ENCODE data around the gene MRPS22.

MRPS22 gene

GRCh38 chr3:139343895-139344856, at the start of gene MRPS22:
Gene MRPS22, plus strand, starts transcription at chr3:139344020. Its CDS starts 7 bp downstream, at chr3:139344027.
- peak; percentile 84 for DNase-seq

- DNase-seq, result no peak
These were observed 48.8 kb upstream of the MRPS22 start for GRCh38 chr3:139295040-139295439.

GRCh38 chr3:139296141-139296718, 47.6 kb upstream of the MRPS22 start:
- no peak for DNase-seq

DNA sequence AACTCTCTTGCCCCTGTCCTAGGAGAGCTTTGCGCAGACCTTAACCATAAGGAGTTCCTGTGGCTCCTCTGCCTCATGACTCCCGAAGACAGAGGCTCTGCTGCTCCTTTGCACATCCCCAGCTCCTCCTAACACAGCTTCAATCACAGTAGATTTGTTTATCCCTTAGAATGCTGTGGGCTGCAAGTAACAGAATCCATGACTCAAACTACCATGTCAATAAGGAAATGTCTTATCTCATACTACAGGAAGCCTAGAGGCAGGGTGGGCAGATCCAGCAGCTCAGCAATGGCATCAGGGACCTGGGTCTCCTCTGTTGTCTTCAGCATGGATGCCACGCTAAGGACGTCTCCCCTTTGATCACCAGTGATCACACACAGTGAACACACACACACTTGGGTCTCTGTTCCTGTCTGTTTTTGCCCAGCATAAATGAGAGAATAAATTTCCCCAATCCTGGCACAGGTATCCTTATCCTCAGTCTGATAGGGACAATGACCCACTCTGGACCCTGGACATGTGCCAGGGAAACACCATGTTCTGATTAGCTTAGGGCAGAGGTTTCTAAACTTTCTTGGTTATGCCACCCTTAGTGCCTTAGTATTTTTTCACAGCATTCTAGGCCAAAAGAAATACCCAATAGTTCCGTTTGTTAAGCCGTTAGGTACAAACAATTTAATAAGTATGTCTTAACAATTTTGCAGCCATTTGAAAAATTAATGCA, 46.1 kb upstream of the MRPS22 start:
- DNase-seq, result no peak

DNA sequence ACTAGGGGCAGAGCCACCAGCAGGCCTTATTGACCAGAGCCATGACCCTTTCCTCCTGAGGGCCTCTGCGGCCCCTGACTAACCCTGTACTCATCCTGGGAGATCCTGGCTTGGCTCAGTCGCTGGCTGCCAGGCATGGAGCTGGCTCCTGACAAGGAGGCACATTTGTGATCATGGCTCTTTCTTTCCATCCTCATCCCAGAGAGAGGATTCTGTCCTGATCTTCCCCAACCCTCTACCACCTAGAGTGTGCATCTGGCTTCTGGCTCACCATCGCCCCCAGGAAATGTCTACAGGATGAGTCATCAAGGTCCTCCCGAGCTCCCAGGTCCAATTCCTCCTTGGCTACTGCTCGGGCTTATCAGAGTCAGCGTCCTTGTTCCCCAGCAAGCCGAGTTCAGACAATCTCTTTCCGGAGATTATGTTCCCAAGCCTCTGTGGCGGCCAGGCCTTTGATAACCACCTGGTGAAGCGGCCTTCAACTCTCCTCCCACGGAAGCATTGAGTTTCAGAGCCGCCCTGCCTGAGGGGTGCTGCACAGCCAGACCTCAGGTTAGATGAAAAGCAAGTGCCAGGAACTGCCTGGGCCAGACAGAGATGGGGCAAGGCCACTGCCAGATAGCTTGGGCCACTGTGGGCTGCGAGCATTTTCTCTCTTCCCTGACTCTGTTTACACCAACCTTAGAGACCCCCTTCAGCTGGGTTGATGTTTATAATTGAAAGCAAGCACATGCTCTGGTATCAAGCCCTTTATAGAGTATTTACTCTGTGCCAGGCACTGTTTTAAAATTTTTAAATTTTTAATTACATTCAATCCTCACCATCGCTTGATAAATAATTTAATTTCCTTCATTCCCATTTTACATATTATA, 44.3 kb upstream of the MRPS22 start:
- no peak for DNase-seq

DNA sequence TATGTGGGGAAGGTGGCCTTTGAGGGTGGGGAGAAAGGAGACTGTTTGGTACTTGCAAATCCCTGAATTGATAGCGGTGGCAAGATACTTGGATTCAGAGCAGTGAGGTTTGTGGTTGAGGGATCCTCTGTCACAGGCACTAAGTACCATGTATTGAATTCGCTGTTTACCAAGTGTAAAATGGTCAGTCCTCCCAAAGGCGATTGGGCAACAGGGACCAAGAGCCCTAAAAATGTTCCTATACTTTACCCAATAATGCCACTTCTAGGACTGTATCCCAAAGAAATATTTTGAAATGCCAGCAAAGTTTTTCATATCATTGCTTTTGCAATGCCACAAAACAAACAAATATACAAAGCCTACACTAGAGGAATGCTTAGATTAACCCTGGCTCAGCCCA, 43.4 kb upstream of the MRPS22 start:
- no peak for DNase-seq

GRCh38 chr3:139301183-139301582, 42.6 kb upstream of the MRPS22 start:
- no peak for DNase-seq

DNA sequence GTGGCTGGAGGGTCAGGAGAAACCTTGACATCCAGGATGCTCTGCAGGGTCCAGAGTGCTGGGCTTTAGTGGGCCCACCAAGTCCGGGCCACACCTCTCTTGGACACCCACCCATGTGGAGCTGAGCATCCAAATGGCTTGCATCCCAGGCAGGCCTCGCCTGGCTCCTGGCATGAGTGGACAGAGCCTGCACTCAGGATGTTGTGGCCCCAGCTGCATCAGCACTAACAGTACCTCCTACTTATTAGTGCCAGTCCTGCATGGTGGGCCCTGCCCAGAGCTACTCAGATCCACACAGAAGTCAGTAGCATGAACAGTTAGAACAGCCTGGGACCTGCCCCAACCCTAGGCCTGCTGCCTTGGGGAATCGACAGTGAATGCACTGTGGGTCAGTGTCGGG, 42.2 kb upstream of the MRPS22 start:
- no peak for DNase-seq

DNA sequence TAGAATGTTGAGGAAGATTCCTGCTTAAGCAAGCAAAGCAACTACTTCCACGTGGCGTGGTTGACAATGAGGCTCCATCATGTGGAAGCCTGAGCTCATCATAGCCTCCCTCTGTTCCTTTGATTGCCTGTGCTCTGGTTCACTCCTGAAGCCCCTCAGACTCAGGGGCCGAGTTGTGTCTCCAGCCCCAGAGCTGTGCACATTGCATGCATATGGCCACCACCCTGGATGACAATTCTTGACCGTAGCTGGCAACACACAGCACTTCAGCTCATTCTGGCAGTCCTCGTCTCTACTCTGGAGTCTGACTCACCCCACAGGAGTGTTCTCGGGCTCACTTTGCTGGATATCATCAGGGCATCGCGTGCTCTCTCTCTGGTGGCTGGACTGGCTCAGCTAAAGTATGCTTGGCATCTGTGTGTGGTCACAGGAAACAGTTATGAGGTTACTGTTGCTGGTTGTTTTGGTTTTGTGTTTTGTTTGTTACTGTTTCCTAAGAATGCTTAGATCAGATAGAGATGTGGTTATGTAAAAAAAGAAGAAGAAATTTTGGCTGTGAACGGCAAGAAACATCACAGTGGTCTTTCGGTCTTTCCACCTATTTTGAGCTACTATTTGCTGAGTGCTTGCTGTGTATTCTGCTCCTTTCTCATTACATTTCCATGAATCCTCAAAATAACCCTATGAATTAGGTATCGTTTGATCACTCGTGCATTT, 41.6 kb upstream of the MRPS22 start:
- DNase-seq, result no peak

DNA sequence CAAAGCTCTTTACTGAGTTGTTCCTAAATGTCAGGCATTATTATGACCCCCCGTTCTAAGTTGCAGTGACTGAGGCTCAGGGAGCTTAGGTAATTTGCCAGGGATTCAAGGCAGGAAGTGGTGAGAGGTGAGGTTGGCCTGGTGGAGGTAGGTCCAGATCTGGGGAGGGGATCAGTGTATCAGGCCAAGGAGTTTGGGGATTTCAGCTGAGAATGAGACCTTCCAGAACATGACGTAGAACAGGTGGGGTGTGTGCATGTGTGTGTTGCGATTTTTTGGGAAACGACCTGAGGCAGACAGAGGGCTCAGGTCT, 41.1 kb upstream of the MRPS22 start:
- DNase-seq, result no peak

GRCh38 chr3:139303216-139303615, 40.6 kb upstream of the MRPS22 start:
- no peak for DNase-seq

GRCh38 chr3:139304383-139304782, 39.4 kb upstream of the MRPS22 start:
- no peak for DNase-seq

DNA sequence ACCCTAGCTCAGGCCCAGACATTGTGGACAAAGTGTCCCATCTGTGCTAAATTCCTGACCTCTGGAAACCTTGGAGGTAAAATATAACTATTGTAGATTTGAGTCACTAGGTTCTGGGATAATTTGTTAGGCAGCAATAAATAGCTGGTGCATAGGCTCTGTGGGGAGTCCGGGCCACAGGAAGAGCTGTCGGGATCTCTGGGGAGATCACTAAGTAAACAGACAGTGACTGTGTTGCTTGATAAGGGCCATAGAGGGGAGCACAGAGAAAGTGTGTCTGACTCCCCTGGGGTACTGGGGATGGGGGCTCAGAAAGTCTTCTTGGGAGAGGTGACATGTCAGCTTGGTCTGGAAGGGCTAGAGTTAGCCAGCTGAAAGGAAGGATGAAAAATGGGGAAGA, 37.7 kb upstream of the MRPS22 start:
- DNase-seq, result no peak

GRCh38 chr3:139307072-139307491, 36.7 kb upstream of the MRPS22 start:
- DNase-seq, result no peak

DNA sequence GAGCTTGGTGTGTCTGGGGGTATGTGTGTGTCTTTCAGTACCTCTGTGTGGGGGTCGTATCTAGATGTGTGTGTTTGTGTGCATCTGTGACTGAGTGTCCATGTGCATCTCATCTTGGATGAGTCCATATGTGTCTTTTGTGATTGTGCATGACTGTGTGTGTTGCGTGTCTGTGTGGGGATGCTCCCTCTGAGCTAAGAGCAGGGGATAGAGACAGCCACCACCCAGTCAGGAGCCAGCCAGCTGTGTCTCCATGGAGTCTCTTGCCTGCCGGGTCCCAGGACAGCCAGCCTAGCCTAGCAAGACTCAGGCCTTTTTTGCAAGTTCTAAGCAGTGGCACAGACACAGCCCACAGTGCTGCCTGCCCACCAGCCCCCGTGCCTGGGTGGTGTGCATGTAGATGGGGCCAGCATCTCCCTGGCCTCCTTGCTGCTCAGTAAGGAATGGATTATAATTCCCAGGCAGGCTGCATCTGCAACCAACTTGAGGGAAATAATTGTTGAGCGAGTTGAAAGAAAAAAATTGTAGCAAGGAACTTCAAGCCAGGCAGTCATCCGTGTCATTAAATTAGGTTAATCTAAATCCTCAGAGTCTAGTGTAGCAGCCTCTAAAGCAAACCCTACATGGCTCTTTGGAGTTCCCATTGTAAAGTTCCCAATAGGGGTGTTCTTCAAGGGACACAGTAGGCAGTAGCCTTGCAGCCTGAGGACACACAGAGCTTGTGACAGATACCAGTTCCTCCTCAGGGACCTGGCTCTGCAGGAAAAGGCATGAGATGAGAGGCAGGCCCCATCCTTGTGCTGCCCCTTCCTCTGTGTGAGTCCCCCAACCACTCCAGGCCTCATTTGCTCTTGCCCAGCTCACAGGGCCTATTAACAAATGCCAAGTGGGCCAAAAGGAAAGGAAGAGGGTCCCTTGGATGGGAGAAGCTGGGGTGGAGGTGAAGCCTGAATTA, 35.9 kb upstream of the MRPS22 start:
- DNase-seq, result no peak

DNA sequence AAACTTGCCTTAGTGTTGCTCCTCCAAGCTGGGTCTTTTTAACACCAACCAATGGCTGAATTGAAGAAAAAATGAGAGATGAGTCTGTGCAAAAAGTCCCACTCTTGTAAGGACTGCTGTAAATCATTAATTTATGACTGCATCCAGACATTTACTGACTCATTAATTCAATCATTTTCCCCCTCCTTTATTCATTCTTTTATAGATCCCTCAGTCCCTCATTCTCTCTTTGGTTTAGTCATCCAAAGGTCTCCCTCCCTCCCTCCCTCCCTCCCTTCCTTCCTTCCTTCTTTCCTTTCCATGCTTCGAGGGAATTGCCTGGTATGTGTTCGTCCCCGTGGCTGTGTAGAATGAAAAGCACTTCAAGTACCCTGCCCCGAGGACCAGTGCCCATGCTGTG, 35.3 kb upstream of the MRPS22 start:
- DNase-seq, result no peak

DNA sequence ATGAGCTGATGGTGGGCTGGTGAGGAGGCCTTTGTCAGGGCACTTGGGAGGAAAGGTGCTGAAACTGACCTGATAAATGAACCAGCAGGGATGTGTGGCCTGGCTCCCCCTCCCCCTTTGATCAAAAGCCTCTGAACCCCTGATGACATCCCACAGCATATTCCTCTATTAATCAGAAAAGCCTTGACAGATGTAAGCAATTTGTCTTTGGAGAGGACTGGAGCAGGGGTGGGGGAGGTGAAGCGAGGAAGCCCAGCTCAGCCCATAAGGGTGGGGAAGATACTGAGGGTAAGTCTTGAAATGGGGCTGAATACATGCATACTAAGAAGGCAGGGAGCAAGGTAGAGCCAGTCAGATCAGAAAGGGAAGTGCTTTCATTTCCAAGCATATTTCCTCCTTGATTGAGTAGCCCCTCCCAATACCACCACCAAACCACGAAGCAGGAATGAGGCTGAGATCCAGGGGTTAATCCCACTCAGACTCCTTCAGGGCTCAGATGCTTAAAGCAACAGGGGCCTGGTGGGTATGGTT, 34.7 kb upstream of the MRPS22 start:
- DNase-seq, result no peak

DNA sequence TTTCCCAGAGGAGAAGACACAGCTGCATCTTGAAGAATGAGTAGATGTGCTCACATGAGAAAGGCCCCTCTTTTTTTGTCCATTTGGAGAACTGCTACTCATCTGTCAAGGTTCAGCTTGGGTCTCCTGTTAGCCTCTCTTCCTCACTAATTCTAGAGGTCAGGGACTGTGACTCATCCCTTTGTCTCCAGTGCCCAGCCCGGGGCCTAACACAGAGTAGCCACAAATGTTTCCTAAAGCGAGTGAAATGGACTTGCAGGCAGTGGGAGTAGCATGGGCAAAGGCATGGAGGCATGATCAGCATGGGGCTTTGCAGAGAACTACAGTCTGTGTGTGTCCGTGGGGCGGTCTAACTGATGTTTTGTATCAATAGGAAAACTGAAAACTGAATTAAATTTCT, 33.9 kb upstream of the MRPS22 start:
- DNase-seq, result no peak

GRCh38 chr3:139310474-139310933, 33.3 kb upstream of the MRPS22 start:
- DNase-seq, result no peak

- DNase-seq, result no peak
These were observed 32.3 kb upstream of the MRPS22 start for GRCh38 chr3:139311557-139311956.

DNA sequence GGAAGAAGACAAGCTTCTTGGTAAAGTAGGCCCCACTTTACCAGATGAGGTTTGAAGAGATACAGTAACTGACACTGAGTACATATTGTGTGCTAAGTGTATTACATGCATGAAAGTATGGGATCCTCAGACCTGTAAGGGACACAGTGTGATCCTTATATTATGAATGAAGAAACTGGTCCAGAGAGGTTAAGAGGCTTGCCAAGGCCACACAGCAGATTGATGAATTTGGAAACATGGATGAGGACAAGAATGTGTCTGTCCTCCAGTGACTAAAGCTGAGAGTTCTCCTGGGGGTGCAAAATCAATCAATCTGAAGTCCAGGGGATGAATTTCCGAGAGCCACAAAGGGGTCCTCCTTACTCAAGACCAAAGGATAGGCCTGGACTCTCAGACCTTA, 31.4 kb upstream of the MRPS22 start:
- DNase-seq, result no peak
